ENCODE data around the gene HIC2.
"Not testable (repeated sequence)": the region's sequence is repeated elsewhere in the genome, so short reads cannot be mapped to it uniquely, and the experiment has no call there.

The HIC2 gene

GRCh38 chr22:21450320-21450831 lies 33.2 kb downstream of the HIC2 start:
- no peak for DNase-seq (ENCODE audit: extremely low spot score)
- TF ChIP-seq NFRKB (IDR thresholded peaks at IDR 0.05): no peak
- TF ChIP-seq SUZ12 (IDR thresholded peaks at IDR 0.05): no peak
- TF ChIP-seq L3MBTL2 (conservative IDR thresholded peaks at IDR 0.05): no peak
- no peak for TF ChIP-seq HDGF (IDR thresholded peaks at IDR 0.05; ENCODE audit: borderline replicate concordance)
- TF ChIP-seq SP1 (IDR thresholded peaks at IDR 0.05): no peak
- ChIA-PET POLR2A (no interaction called here), CTCF (no interaction called here)

GRCh38 chr22:21450858-21451353 lies 33.7 kb downstream of the HIC2 start:
- CTCF ChIA-PET: no interaction called here
- TF ChIP-seq PKNOX1 (IDR thresholded peaks at IDR 0.05) (peak; percentile 52), BHLHE40 (IDR thresholded peaks at IDR 0.05; ENCODE audit: borderline replicate concordance) (no peak), LEF1 (IDR thresholded peaks at IDR 0.05; ENCODE audit: borderline replicate concordance) (no peak)
- no peak for DNase-seq (ENCODE audit: extremely low spot score)
- POLR2A ChIA-PET: no interaction called here

- ChIA-PET CTCF (no interaction called here), POLR2A (no interaction called here)
Observed at GRCh38 chr22:21451545-21452520, 34.7 kb downstream of the HIC2 start.

GRCh38 chr22:21452666-21453065 lies 35.5 kb downstream of the HIC2 start:
- DNase-seq (ENCODE audit: extremely low spot score); CTCF ChIA-PET; POLR2A ChIA-PET: not testable (repeated sequence)

More at GRCh38 chr22:21451545-21452520, 34.7 kb downstream of the HIC2 start:
- TF ChIP-seq FOXM1 (IDR thresholded peaks at IDR 0.05; ENCODE audit: borderline replicate concordance) (no peak), L3MBTL2 (conservative IDR thresholded peaks at IDR 0.05) (no peak), ZNF384 (IDR thresholded peaks at IDR 0.05) (no peak)
- DNase-seq (ENCODE audit: extremely low spot score): no peak

GRCh38 chr22:21454998-21455333 lies 37.8 kb downstream of the HIC2 start:
- CTCF ChIA-PET; DNase-seq (ENCODE audit: extremely low spot score); POLR2A ChIA-PET: not testable (repeated sequence)

- ChIA-PET POLR2A (no interaction called here), CTCF (no interaction called here)
- TF ChIP-seq ARNT (IDR thresholded peaks at IDR 0.05): no peak
- TF ChIP-seq LEF1 (IDR thresholded peaks at IDR 0.05; ENCODE audit: borderline replicate concordance): no peak
- TF ChIP-seq FOXA1 (IDR thresholded peaks at IDR 0.05): no peak
- TF ChIP-seq NFRKB (IDR thresholded peaks at IDR 0.05): no peak
- no peak for TF ChIP-seq TARDBP (IDR thresholded peaks at IDR 0.05)
- no peak for TF ChIP-seq FOXM1 (IDR thresholded peaks at IDR 0.05; ENCODE audit: borderline replicate concordance)
- no peak for TF ChIP-seq PKNOX1 (IDR thresholded peaks at IDR 0.05)
- no peak for TF ChIP-seq ZNF384 (IDR thresholded peaks at IDR 0.05)
- no peak for TF ChIP-seq L3MBTL2 (conservative IDR thresholded peaks at IDR 0.05)
- TF ChIP-seq SUZ12 (IDR thresholded peaks at IDR 0.05): no peak
- no peak for DNase-seq (ENCODE audit: extremely low spot score)
Observed at GRCh38 chr22:21455334-21456089, 38.3 kb downstream of the HIC2 start.

- POLR2A ChIA-PET: no interaction called here
- CTCF ChIA-PET: interaction anchor here (0.6 kb wide), 3 partner anchors 10 to 117 kb away, joined by 3 read pairs; no protein-coding TSS in a partner anchor
Observed at GRCh38 chr22:21457023-21457787, 40.0 kb downstream of the HIC2 start.

GRCh38 chr22:21462672-21463071 lies 45.5 kb downstream of the HIC2 start:
- DNase-seq (ENCODE audit: extremely low spot score); CTCF ChIA-PET; POLR2A ChIA-PET: not testable (repeated sequence)

More at GRCh38 chr22:21457023-21457787, 40.0 kb downstream of the HIC2 start:
- DNase-seq (ENCODE audit: extremely low spot score): no peak
- TF ChIP-seq NFRKB (IDR thresholded peaks at IDR 0.05) (no peak), ZNF384 (IDR thresholded peaks at IDR 0.05) (no peak), SP1 (IDR thresholded peaks at IDR 0.05) (no peak)

- POLR2A ChIA-PET; CTCF ChIA-PET; DNase-seq (ENCODE audit: extremely low spot score): not testable (repeated sequence)
Observed at GRCh38 chr22:21467337-21468193, 50.4 kb downstream of the HIC2 start, which contains the start of gene TMEM191C. TMEM191C (plus strand) TSS chr22:21467387; CDS start chr22:21467460, 73 bp downstream.

- DNase-seq (ENCODE audit: extremely low spot score); POLR2A ChIA-PET; CTCF ChIA-PET: not testable (repeated sequence)
Observed at GRCh38 chr22:21468194-21469096, 51.3 kb downstream of the HIC2 start.

Measured in HEK293T (cell line).